IgD-negative memory B cell (primary cell): ENCODE measurements around the gene SH3RF3. TPM values are rescaled to one million over a fixed set of nuclear protein-coding genes. Genes with fewer than 3 reads are reported as not detected.

Experiments used
- H3K27ac Mint-ChIP-seq, 3 donors: one replicate each; pipeline ENCODE4 v1.8.0; 2020 to 2022; ENCODE audit warnings: mild to moderate bottlenecking in 3 of 3, mixed read lengths in 3 of 3, moderate library complexity in 1 of 3
- H3K27me3 Mint-ChIP-seq: one replicate; pipeline ENCODE4 v1.8.0; 2021; ENCODE audit warnings: mixed read lengths
- H3K36me3 Mint-ChIP-seq: one replicate; pipeline ENCODE4 v1.8.0; 2020; ENCODE audit warnings: mild to moderate bottlenecking, mixed read lengths
- H3K4me1 Mint-ChIP-seq, 3 donors: one replicate each; pipeline ENCODE4 v1.8.0; 2020 to 2022; ENCODE audit warnings: mixed read lengths in 3 of 3, mild to moderate bottlenecking in 1 of 3
- H3K4me3 Mint-ChIP-seq, 4 donors: one replicate each; pipeline ENCODE4 v1.8.0; 2020 to 2022; ENCODE audit warnings: mild to moderate bottlenecking in 4 of 4, mixed read lengths in 4 of 4, moderate library complexity in 3 of 4
- H3K9me3 Mint-ChIP-seq, 3 donors: one replicate each; pipeline ENCODE4 v1.8.0; 2020 to 2021; ENCODE audit warnings: mixed read lengths in 3 of 3, mild to moderate bottlenecking in 1 of 3
- polyA plus RNA-seq: library from polyadenylated mRNA; unstranded; fragments of 300-500 nt; fragmentation: Illumina TruSeq; gene quantifications from one replicate; pipeline ENCODE4 v1.2.3, GENCODE V29; 2021

SH3RF3 gene
- polyA plus RNA-seq, 1 donor from 2014 or later: not detected

DNA sequence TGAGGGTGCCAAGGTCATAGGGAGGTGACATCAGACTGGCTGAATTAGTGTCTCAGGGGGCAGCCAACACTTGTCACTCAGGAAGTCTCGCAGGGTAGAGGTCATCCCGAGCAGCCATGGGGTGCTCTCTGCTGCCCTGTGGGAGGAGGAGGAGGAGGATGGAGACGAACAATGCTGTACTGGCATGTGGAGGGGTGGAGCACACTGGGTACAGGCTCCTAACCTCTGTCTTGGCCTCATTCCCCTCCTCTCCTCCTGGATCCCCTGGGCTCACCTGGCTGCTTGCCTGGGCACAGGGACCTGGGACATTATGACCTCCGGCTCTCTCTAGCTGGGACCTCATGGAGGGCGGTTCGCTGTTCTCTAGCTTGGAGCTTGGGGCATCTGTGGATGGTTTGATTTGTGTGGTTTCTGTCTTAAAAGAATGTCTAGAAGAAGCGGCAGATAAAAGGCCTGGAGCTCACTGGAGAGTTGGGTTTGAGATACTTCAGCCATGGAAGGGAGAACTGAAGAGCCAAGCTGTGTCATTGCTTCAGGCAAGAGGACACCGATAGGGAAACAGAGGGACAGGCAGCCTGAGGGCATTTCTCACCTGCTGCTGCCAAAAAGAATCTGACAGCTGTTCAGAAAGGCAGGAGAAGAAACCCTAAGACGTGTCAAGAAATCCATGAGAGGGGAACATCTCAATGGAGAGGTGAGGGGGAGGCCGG, 351.6 kb downstream of the SH3RF3 start:
- Mint-ChIP-seq H3K27ac (no peak overlapping the region), H3K4me1 (no peaks in the 10 kb centered on the region)

GRCh38 chr2:109481196-109481555, 352.2 kb downstream of the SH3RF3 start:
- no peak overlapping the region for H3K4me3 Mint-ChIP-seq
- no peaks in the 10 kb centered on the region for H3K4me1 Mint-ChIP-seq

More for the DNA sequence above, 351.6 kb downstream of the SH3RF3 start:
- no peaks in the 10 kb centered on the region for H3K36me3 Mint-ChIP-seq
- no peaks in the 10 kb centered on the region for H3K9me3 Mint-ChIP-seq
- peaks cover 3% of the 10 kb centered on the region for H3K27me3 Mint-ChIP-seq
- H3K4me3 Mint-ChIP-seq: no peak overlapping the region

DNA sequence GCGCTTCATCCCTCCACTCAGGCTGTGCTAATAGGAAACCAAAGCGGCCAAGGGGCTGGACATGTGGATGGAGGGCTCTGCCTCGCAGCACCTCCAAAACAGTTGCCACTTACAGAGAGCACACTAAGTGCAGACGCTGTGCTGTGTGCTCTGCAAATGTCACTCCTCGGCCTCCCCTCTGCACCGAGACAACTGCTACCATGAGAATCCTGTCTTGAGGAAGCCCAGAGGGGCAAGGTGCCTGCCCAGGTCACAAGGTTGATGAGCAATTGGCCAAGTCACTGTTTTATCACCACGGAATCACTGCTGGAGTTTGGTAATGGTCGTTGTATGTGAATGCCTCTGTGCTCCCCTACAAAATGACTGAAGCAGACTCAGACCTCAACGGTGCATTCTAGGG, 352.6 kb downstream of the SH3RF3 start:
- Mint-ChIP-seq H3K4me1 (no peaks in the 10 kb centered on the region), H3K27me3 (peaks cover 6% of the 10 kb centered on the region), H3K9me3 (no peaks in the 10 kb centered on the region), H3K36me3 (no peaks in the 10 kb centered on the region), H3K4me3 (no peak overlapping the region), H3K27ac (no peak overlapping the region)

More at GRCh38 chr2:109481196-109481555, 352.2 kb downstream of the SH3RF3 start:
- Mint-ChIP-seq H3K9me3 (no peaks in the 10 kb centered on the region), H3K27me3 (peaks cover 3% of the 10 kb centered on the region), H3K27ac (no peak overlapping the region), H3K36me3 (no peaks in the 10 kb centered on the region)

GRCh38 chr2:109482361-109482861, 353.4 kb downstream of the SH3RF3 start:
- no peak overlapping the region for H3K27ac Mint-ChIP-seq
- H3K4me3 Mint-ChIP-seq: no peak overlapping the region
- H3K9me3 Mint-ChIP-seq: no peaks in the 10 kb centered on the region
- H3K36me3 Mint-ChIP-seq: no peaks in the 10 kb centered on the region
- peaks cover 6% of the 10 kb centered on the region for H3K27me3 Mint-ChIP-seq
- no peaks in the 10 kb centered on the region for H3K4me1 Mint-ChIP-seq

DNA sequence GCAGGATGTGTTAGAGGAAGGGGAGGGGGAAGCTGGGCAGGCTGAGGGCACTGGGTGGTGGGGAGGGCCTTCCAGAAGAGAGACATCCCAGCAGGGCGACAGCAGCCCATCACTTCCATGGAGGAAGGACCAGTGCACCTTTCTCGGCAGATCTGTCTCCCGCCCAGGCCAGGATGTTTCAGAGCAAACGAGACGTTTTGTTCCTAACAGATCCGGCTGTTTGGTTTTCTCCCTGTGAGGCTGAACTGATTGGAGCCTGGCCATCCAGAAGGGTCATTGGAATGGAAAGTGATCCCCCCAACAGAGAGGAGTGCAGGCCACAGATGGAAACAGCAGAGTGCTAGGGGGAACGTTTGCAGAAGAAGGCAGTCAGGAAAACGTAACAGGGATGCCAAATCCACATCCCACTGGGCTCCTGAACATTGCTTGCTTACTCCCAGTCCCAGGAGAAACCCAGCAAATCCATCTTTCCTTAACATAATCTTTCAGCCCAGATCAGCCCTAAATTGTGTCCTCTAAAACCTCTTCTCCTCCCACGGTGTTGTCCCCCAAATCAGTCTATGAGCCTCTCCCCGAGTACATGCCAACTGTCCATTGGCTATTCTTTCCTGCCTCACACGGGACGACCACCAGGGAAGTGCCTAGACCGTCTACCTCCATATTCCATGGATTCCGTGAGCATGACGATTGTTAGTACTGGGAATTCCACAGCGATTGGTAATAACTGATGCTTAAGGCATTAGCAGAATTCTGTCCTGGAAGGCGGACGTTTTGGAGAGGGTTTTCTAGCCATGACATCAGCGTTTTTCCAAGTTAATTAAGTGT, 357.9 kb downstream of the SH3RF3 start:
- H3K4me1 Mint-ChIP-seq: no peaks in the 10 kb centered on the region
- H3K4me3 Mint-ChIP-seq: no peak overlapping the region
- no peak overlapping the region for H3K27ac Mint-ChIP-seq
- no peaks in the 10 kb centered on the region for H3K36me3 Mint-ChIP-seq
- H3K9me3 Mint-ChIP-seq: no peaks in the 10 kb centered on the region
- peaks cover 4% of the 10 kb centered on the region for H3K27me3 Mint-ChIP-seq

GRCh38 chr2:109487536-109487869, 358.5 kb downstream of the SH3RF3 start:
- H3K9me3 Mint-ChIP-seq: no peaks in the 10 kb centered on the region
- H3K27me3 Mint-ChIP-seq: peaks cover 4% of the 10 kb centered on the region
- no peak overlapping the region for H3K27ac Mint-ChIP-seq
- H3K4me1 Mint-ChIP-seq: no peaks in the 10 kb centered on the region
- no peaks in the 10 kb centered on the region for H3K36me3 Mint-ChIP-seq
- H3K4me3 Mint-ChIP-seq: no peak overlapping the region

DNA sequence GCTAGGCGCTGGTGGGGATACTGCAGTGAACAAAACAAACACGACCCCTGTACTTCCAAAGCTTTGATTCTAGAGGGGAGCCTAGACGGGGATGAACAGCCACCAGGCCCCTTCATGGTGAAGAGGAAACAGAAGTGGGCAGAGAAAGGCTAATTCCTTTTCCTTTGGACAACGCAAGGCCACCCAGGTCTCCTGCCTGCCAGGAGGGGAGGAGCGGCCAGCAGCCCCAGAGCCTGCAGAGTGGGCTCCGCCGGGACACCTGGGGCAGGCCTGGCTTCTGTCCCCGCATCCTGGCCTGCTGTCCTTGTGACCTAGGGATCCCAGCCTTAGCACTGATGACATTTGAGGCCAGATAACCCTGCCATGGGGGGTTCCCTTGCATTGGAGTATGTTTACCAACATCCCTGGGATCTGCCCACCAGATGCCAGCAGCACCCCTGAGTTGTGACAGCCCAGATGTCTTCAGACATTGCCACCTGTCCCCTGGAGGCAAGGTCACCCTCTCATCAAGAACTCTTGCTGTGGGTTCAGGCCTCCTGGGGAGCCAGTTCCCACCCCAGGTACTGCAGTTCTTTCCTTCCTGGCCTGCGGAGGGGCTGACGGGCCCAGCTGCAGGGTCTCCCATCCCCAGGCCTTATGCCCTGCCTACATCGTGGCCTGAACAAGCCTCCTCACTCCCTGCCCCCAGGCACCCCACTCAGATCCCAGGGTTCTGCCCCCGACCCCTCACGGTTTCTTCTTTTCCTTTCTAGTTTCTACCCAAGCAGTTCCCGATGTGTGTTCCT, 359.1 kb downstream of the SH3RF3 start:
- H3K27me3 Mint-ChIP-seq: peaks cover 4% of the 10 kb centered on the region
- H3K4me3 Mint-ChIP-seq: no peak overlapping the region
- H3K9me3 Mint-ChIP-seq: no peaks in the 10 kb centered on the region
- no peak overlapping the region for H3K27ac Mint-ChIP-seq
- H3K4me1 Mint-ChIP-seq: no peaks in the 10 kb centered on the region
- no peaks in the 10 kb centered on the region for H3K36me3 Mint-ChIP-seq

DNA sequence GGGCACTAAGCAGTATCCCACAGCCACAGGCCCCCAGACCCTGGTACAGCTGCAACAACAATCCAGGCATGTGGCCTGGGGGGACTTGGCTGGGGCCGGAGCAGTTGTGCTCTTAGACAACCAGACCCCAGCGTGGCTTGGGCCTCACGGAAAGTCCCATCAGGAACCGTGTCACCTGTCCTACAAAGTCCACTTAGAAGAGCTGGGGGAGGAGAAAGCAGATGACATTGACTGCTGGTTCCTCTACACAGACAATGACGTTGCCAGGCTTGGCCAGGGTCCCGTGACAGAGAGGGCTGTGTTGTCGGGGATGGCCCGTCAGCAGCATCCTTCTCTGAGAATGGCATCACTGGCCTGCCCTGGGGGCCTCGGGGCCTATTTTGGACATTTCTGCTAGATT, 360.3 kb downstream of the SH3RF3 start:
- H3K27me3 Mint-ChIP-seq: peaks cover 4% of the 10 kb centered on the region
- H3K36me3 Mint-ChIP-seq: no peaks in the 10 kb centered on the region
- no peaks in the 10 kb centered on the region for H3K4me1 Mint-ChIP-seq
- no peak overlapping the region for H3K27ac Mint-ChIP-seq
- H3K4me3 Mint-ChIP-seq: no peak overlapping the region
- H3K9me3 Mint-ChIP-seq: no peaks in the 10 kb centered on the region

DNA sequence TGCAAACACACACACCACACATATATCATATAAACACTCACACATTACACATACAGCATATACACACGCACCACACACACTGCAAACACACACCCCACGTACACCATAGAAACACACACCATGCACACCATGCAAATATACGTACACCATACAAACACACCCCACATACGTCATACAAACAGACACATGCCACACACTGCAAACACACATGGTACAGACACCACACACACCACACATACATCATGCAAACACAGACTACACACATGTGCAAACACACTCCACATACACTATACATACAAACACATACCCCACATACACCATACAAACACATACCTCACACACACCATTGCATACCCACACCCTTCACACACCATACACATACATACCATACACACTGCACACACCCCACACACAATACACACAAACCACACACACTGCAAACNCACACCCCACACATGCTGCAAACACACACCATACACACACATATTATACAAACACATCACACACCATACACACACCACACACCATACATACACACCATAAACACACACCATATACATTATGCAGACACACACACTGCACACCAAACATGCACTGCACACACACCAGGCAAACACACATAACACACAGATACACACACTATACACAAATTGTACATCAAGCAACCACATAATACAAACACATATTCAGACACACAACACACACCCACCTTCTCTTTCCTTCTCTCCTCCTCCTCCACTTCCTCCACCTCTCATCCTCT, 364.4 kb downstream of the SH3RF3 start:
- Mint-ChIP-seq H3K27ac (no peak overlapping the region), H3K36me3 (no peaks in the 10 kb centered on the region), H3K27me3 (peaks cover 3% of the 10 kb centered on the region), H3K9me3 (peaks cover 0 to 2% (median 2%) of the 10 kb centered on the region in 3 donors), H3K4me1 (no peaks in the 10 kb centered on the region), H3K4me3 (no peak overlapping the region)

DNA sequence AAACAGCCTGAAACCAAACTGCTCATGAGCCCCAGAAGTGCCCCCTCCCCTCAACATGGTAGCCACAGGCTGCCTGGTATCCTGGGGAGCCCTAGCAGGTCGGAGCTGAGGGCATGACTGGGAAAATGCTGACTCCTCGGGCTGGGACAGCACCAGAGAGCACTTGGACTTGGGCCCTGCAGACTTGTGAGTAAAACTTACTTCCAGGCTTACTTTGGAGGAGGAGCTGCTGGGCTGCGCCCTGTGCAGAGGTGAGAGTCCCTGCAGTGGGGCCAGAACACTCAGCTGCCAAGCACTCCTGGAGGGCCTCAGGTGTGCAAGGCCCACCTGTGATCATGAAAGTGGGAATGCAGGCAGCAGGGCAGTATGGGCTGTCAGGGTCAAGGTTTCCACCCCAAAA, 365.3 kb downstream of the SH3RF3 start:
- Mint-ChIP-seq H3K27me3 (peaks cover 3% of the 10 kb centered on the region), H3K4me3 (no peak overlapping the region), H3K4me1 (no peaks in the 10 kb centered on the region), H3K9me3 (peaks cover 0 to 2% (median 2%) of the 10 kb centered on the region in 3 donors), H3K27ac (no peak overlapping the region), H3K36me3 (no peaks in the 10 kb centered on the region)

GRCh38 chr2:109497463-109497862, 368.5 kb downstream of the SH3RF3 start:
- no peaks in the 10 kb centered on the region for H3K36me3 Mint-ChIP-seq
- H3K27me3 Mint-ChIP-seq: peaks cover 6% of the 10 kb centered on the region
- H3K4me1 Mint-ChIP-seq: no peaks in the 10 kb centered on the region
- H3K27ac Mint-ChIP-seq: no peak overlapping the region
- no peak overlapping the region for H3K4me3 Mint-ChIP-seq
- peaks cover 0 to 2% (median 2%) of the 10 kb centered on the region in 3 donors for H3K9me3 Mint-ChIP-seq

GRCh38 chr2:109497911-109498870, 369.2 kb downstream of the SH3RF3 start:
- Mint-ChIP-seq H3K4me1 (no peaks in the 10 kb centered on the region), H3K9me3 (peaks cover 0 to 2% (median 2%) of the 10 kb centered on the region in 3 donors), H3K4me3 (no peak overlapping the region), H3K27ac (no peak overlapping the region), H3K36me3 (no peaks in the 10 kb centered on the region), H3K27me3 (peaks cover 8% of the 10 kb centered on the region)

GRCh38 chr2:109498906-109499305, 369.9 kb downstream of the SH3RF3 start:
- Mint-ChIP-seq H3K4me3 (no peak overlapping the region), H3K9me3 (peaks cover 0 to 2% (median 2%) of the 10 kb centered on the region in 3 donors), H3K4me1 (no peaks in the 10 kb centered on the region), H3K27me3 (peaks cover 8% of the 10 kb centered on the region), H3K36me3 (no peaks in the 10 kb centered on the region), H3K27ac (no peak overlapping the region)

GRCh38 chr2:109499566-109499965, 370.6 kb downstream of the SH3RF3 start:
- no peaks in the 10 kb centered on the region for H3K4me1 Mint-ChIP-seq
- H3K36me3 Mint-ChIP-seq: no peaks in the 10 kb centered on the region
- no peak overlapping the region for H3K4me3 Mint-ChIP-seq
- H3K27me3 Mint-ChIP-seq: peaks cover 8% of the 10 kb centered on the region
- H3K27ac Mint-ChIP-seq: no peak overlapping the region
- peaks cover 0 to 2% (median 2%) of the 10 kb centered on the region in 3 donors for H3K9me3 Mint-ChIP-seq
